ENCODE results near the gene CAT.

GRCh38 chr11:34447044-34447443 is 8.3 kb downstream of the CAT start:
- no peak for TF ChIP-seq POLR2A (IDR thresholded peaks at IDR 0.05)
- no peak for TF ChIP-seq CTCF (IDR thresholded peaks at IDR 0.05)
